IMR-90 (cell line): ENCODE measurements around the gene STRIP1. TPM values are rescaled to one million over a fixed set of nuclear protein-coding genes. Genes with fewer than 3 reads are reported as not detected.

ENCODE experiments used
- ATAC-seq: fragments of 200-7000 bp; cut with Tn5 transposase; 2 replicates; pipeline ENCODE4 v1.9.1; 2020; ENCODE audit warnings: low read depth, mild to moderate bottlenecking, moderate library complexity
- BruUV-seq: library from RNA; stranded (reverse); fragments of 400-500 nt; replicated peaks from 2 replicates; lab custom pipeline; 2021; lab: Mats Ljungman, UMichigan
- CTCF ChIA-PET: fragments of 300-600 bp; formaldehyde crosslinking; extraction: SDS; loops from one replicate; lab custom pipeline; 2021; ENCODE audit warnings: antibody characterized with exemption; lab: Yijun Ruan, JAX
- POLR2A ChIA-PET: fragments of 300-600 bp; sonication (Branson Sonifier 250); formaldehyde crosslinking; loops from one replicate; lab custom pipeline; 2022; ENCODE audit warnings: antibody characterized with exemption; ENCODE audit not compliant: unreplicated experiment; lab: Charles Lee
- DNase-seq: peaks from one replicate; pipeline ENCODE4 v3.0.0; 2013
- H2AFZ ChIP-seq: replicated peaks from 2 replicates; pipeline ENCODE3; 2013; ENCODE audit warnings: low read length, mild to moderate bottlenecking; ENCODE audit not compliant: poor library complexity
- H2AK5ac ChIP-seq: 2 replicates; pipeline ENCODE4 v1.6.1; 2013; ENCODE audit warnings: low read depth, low read length, inconsistent platforms
- H2AK9ac ChIP-seq: replicated peaks from 2 replicates; pipeline ENCODE3; 2013; ENCODE audit warnings: mild to moderate bottlenecking, low read depth, low read length, moderate library complexity; ENCODE audit not compliant: poor library complexity
- H2BK120ac ChIP-seq: 2 replicates; pipeline ENCODE4 v1.6.1; 2013; ENCODE audit warnings: low read depth, low read length, inconsistent platforms
- H2BK15ac ChIP-seq: 3 replicates; pipeline ENCODE4 v1.6.1; 2013; ENCODE audit warnings: low read depth, low read length, inconsistent platforms
- H2BK20ac ChIP-seq: 2 replicates; pipeline ENCODE4 v1.6.1; 2013; ENCODE audit warnings: low read depth, mild to moderate bottlenecking, inconsistent platforms, low read length, moderate library complexity
- H2BK5ac ChIP-seq: 2 replicates; pipeline ENCODE4 v1.6.1; 2013; ENCODE audit warnings: mild to moderate bottlenecking, low read depth, low read length, inconsistent platforms; ENCODE audit not compliant: poor library complexity, severe bottlenecking
- H3K14ac ChIP-seq: replicated peaks from 2 replicates; pipeline ENCODE4 v1.6.1; 2013; ENCODE audit warnings: low read depth, low read length, inconsistent platforms
- H3K18ac ChIP-seq: 2 replicates; pipeline ENCODE4 v1.6.1; 2013; ENCODE audit warnings: low read depth, low read length, control low read depth
- H3K23ac ChIP-seq: 2 replicates; pipeline ENCODE4 v1.6.1; 2013; ENCODE audit warnings: low read depth, low read length, inconsistent platforms
- H3K27ac ChIP-seq: 2 replicates; pipeline ENCODE4 v1.5.1; 2013; ENCODE audit warnings: mild to moderate bottlenecking, control low read depth, low read length; ENCODE audit not compliant: insufficient read depth
- H3K27me3 ChIP-seq: 2 replicates; pipeline ENCODE4 v1.6.1; 2013; ENCODE audit warnings: low read length; ENCODE audit not compliant: control insufficient read depth, insufficient read depth
- H3K36me3 ChIP-seq: 2 replicates; pipeline ENCODE4 v1.6.1; 2013; ENCODE audit warnings: low read length, mixed read lengths; ENCODE audit not compliant: control insufficient read depth, insufficient read depth
- H3K4ac ChIP-seq: 2 replicates; pipeline ENCODE4 v1.6.1; 2013; ENCODE audit warnings: low read depth, low read length, inconsistent platforms
- H3K4me1 ChIP-seq: 2 replicates; pipeline ENCODE4 v1.6.1; 2013; ENCODE audit warnings: low read length, mixed read lengths; ENCODE audit not compliant: control insufficient read depth, insufficient read depth
- H3K4me2 ChIP-seq: 2 replicates; pipeline ENCODE4 v1.6.1; 2013; ENCODE audit warnings: low read depth, mild to moderate bottlenecking, control low read depth, low read length, moderate library complexity
- H3K4me3 ChIP-seq: 2 replicates; pipeline ENCODE4 v1.5.1; 2013; ENCODE audit warnings: low read depth, mild to moderate bottlenecking, control low read depth, low read length, moderate library complexity; ENCODE audit not compliant: insufficient read depth
- H3K56ac ChIP-seq: 2 replicates; pipeline ENCODE4 v1.6.1; 2013; ENCODE audit warnings: low read length, inconsistent platforms; ENCODE audit not compliant: insufficient read depth; ENCODE audit errors: extremely low read depth
- H3K79me1 ChIP-seq, 2 experiments: 2 replicates each; pipeline ENCODE4 v1.6.1; 2013; ENCODE audit warnings: low read length in 2 of 2, inconsistent platforms in 1 of 2, low read depth in 1 of 2
- H3K9ac ChIP-seq: 2 replicates; pipeline ENCODE4 v1.6.1; 2013; ENCODE audit warnings: low read depth, low read length, control low read depth
- H3K9me1 ChIP-seq: 2 replicates; pipeline ENCODE4 v1.6.1; 2013; ENCODE audit warnings: low read length, inconsistent platforms; ENCODE audit not compliant: insufficient read depth
- H3K9me3 ChIP-seq: 2 replicates; pipeline ENCODE4 v1.6.1; 2013; ENCODE audit warnings: low read length; ENCODE audit not compliant: control insufficient read depth, insufficient read depth
- H4K20me1 ChIP-seq: 2 replicates; pipeline ENCODE4 v1.6.1; 2013; ENCODE audit warnings: low read length, inconsistent platforms; ENCODE audit not compliant: insufficient read depth
- H4K5ac ChIP-seq: 2 replicates; pipeline ENCODE4 v1.6.1; 2013; ENCODE audit warnings: mild to moderate bottlenecking, low read depth, low read length, control low read depth
- H4K8ac ChIP-seq, 2 experiments: 2 replicates each; pipeline ENCODE4 v1.6.1; 2013; ENCODE audit warnings: low read depth in 2 of 2, low read length in 2 of 2, control low read depth in 1 of 2, inconsistent platforms in 1 of 2
- H4K91ac ChIP-seq: 2 replicates; pipeline ENCODE4 v1.6.1; 2013; ENCODE audit warnings: low read depth, low read length, inconsistent platforms; ENCODE audit not compliant: insufficient read depth
- BHLHE40 ChIP-seq: fragments of 150-350 bp; IDR thresholded peaks from 2 replicates; pipeline ENCODE4 v1.6.1; 2016; ENCODE audit warnings: mild to moderate bottlenecking, low read depth, low read length
- CHD1 ChIP-seq: IDR thresholded peaks from 2 replicates; pipeline ENCODE4 v1.6.1; 2012; ENCODE audit warnings: low read depth, low read length, improper control_type of control experiment
- CTCF ChIP-seq: conservative IDR thresholded peaks from 2 replicates; pipeline ENCODE4 v1.5.1; 2012; ENCODE audit warnings: mild to moderate bottlenecking, low read depth, low read length, improper control_type of control experiment
- ELK1 ChIP-seq: fragments of 150-350 bp; IDR thresholded peaks from 2 replicates; pipeline ENCODE4 v1.6.1; 2016; ENCODE audit warnings: low read depth, mild to moderate bottlenecking, low read length, moderate library complexity, borderline replicate concordance
- FOS ChIP-seq: fragments of 150-350 bp; IDR thresholded peaks from 2 replicates; pipeline ENCODE4 v1.6.1; 2016; ENCODE audit warnings: low read depth, low read length
- MAFK ChIP-seq: IDR thresholded peaks from 2 replicates; pipeline ENCODE4 v1.6.1; 2012; ENCODE audit warnings: low read depth, low read length, improper control_type of control experiment
- MAZ ChIP-seq: IDR thresholded peaks from 2 replicates; pipeline ENCODE4 v1.6.1; 2012; ENCODE audit warnings: low read depth, mild to moderate bottlenecking, low read length, improper control_type of control experiment, moderate library complexity, borderline replicate concordance
- MXI1 ChIP-seq: IDR thresholded peaks from 2 replicates; pipeline ENCODE4 v1.6.1; 2012; ENCODE audit warnings: low read depth, mild to moderate bottlenecking, low read length, moderate library complexity, borderline replicate concordance
- POLR2A ChIP-seq: IDR thresholded peaks from 2 replicates; pipeline ENCODE4 v1.6.1; 2012; ENCODE audit warnings: mild to moderate bottlenecking, low read depth, low read length
- RCOR1 ChIP-seq: IDR thresholded peaks from 2 replicates; pipeline ENCODE4 v1.6.1; 2012; ENCODE audit warnings: mild to moderate bottlenecking, low read length, improper control_type of control experiment; ENCODE audit not compliant: insufficient replicate concordance
- RFX5 ChIP-seq: IDR thresholded peaks from 2 replicates; pipeline ENCODE4 v1.8.0; 2012; ENCODE audit warnings: low read depth, mild to moderate bottlenecking, low read length, moderate library complexity
- WGBS, 2 experiments: methylation state at CpG; one replicate each; pipeline versions ENCODE4 v1.1.5 to v1.1.7; 2013; ENCODE audit warnings: missing lambda C conversion rate in 2 of 2; ENCODE audit not compliant: insufficient read length in 1 of 2; ENCODE audit errors: extremely low coverage in 2 of 2; 5-methylcytosine and 5-hydroxymethylcytosine counted together
- dilution Hi-C: fragments of 300-500 bp; cut with HindIII; formaldehyde crosslinking; loops from one replicate; pipeline ENCODE4 v1.14.3; 2018; ENCODE audit warnings: low sequenced_read_pairs; ENCODE audit not compliant: unreplicated experiment
- in situ Hi-C: fragments of 300-500 bp; cut with MboI; formaldehyde crosslinking; loops from 3 replicates; pipeline ENCODE4 v1.14.3; 2019; ENCODE audit warnings: low sequenced_read_pairs, inconsistent platforms, mixed read lengths
- intact Hi-C: fragments of 100-400 bp; cut with micrococcal nuclease; formaldehyde crosslinking; loops from 2 replicates; pipeline ENCODE4 v1.10.0; 2022
- polyA plus RNA-seq, 3 experiments: library from polyadenylated mRNA; depleted of rRNA; stranded (reverse); fragments of >200 nt; gene quantifications; 2 replicates each; pipeline ENCODE4 v1.2.3, GENCODE V29; 2012; ENCODE audit warnings: low replicate concordance in 1 of 3
- total RNA-seq: library from RNA; depleted of rRNA; stranded (reverse); fragments of >200 nt; gene quantifications from 2 replicates; pipeline ENCODE4 v1.2.3, GENCODE V29; 2012

Gene STRIP1
- total and polyA plus RNA-seq, 2 of the 4 experiments (the other 2 are of a cell fraction): 30.4 to 33.5 TPM

GRCh38 chr1:110048240-110048639, 13.8 kb downstream of the STRIP1 start:
- Histone ChIP-seq H3K4me2 (no peak overlapping the region), H4K20me1 (0 out of 2 replicates have a peak, but pooled peaks cover 14% of the 10 kb centered on the region), H2AK9ac (no peak overlapping the region), H3K27ac (no peak overlapping the region), H2AFZ (no peak overlapping the region), H4K5ac (no peak overlapping the region), H3K4me1 (peaks cover 12% of the 10 kb centered on the region), H4K8ac (no peak overlapping the region), H3K23ac (no peak overlapping the region), H3K9ac (no peak overlapping the region), H2BK20ac (no peak overlapping the region), H2BK5ac (no peak overlapping the region), H3K79me1 (peaks cover 0 to 10% of the 10 kb centered on the region in 2 experiments; a peak in 2 of 4 replicates), H3K56ac (no peak overlapping the region), H3K4me3 (no peak overlapping the region), H3K27me3 (no peaks in the 10 kb centered on the region), H3K18ac (no peak overlapping the region), H3K9me1 (peaks cover 6% of the 10 kb centered on the region), H3K14ac (no peak overlapping the region), H2BK120ac (no peak overlapping the region), H3K36me3 (peaks cover 75% of the 10 kb centered on the region), H4K91ac (no peak overlapping the region), H3K4ac (no peak overlapping the region), H2BK15ac (no peak overlapping the region), H3K9me3 (no peaks in the 10 kb centered on the region), H2AK5ac (no peak overlapping the region)
- in situ Hi-C loops: loop anchor here (10.0 kb wide), 1 partner anchor 417 kb away; no protein-coding TSS in a partner anchor
- CTCF ChIA-PET: no interaction called here
- WGBS, 2 experiments: 100% methylated on average over 1 of the region's 5 CpGs; no CpG with 5 or more reads in 1 of the 2 experiments
- ATAC-seq: no peak
- BruUV-seq: no TSS peak
- intact Hi-C loops: no loop called here
- POLR2A ChIA-PET: no interaction called here
- DNase-seq: no peak
- dilution Hi-C loops: no loop called here
- TF ChIP-seq RFX5: no peak
- no peak for TF ChIP-seq ELK1
- TF ChIP-seq MAFK: no peak
- TF ChIP-seq MXI1: no peak
- no peak for TF ChIP-seq CHD1
- TF ChIP-seq CTCF: no peak
- TF ChIP-seq FOS: no peak
- no peak for TF ChIP-seq RCOR1
- no peak for TF ChIP-seq POLR2A
- TF ChIP-seq BHLHE40: no peak
- no peak for TF ChIP-seq MAZ
